ENCODE measurements around the gene MED29. TPM values are rescaled to one million over a fixed set of nuclear protein-coding genes. Genes with fewer than 3 reads are reported as not detected.

Gene MED29
- total and polyA plus RNA-seq, 2 of the 13 experiments (the other 11 are each of a cell fraction or from before 2014, with no cell fraction given): 14.0 to 19.7 TPM

DNA sequence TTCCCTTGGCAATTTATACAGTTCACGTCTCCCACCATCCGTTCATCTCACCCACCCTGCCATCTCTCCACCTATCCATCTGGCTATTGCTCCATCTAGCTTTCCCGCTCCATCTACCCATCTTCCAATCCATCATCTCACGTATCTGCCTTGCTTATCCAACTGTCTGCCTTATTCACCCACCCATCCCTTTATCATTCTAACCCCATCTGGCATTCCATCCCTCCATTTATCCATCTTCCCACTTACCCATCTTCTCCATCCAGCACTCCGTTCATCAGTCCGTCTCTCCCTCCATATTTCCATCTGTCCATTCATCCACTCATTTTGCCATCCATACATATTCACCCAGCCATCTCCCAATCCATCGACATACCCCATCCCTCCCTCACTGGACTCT is 34.6 kb downstream of the MED29 start (continued):
- TF ChIP-seq, protein P1, sequence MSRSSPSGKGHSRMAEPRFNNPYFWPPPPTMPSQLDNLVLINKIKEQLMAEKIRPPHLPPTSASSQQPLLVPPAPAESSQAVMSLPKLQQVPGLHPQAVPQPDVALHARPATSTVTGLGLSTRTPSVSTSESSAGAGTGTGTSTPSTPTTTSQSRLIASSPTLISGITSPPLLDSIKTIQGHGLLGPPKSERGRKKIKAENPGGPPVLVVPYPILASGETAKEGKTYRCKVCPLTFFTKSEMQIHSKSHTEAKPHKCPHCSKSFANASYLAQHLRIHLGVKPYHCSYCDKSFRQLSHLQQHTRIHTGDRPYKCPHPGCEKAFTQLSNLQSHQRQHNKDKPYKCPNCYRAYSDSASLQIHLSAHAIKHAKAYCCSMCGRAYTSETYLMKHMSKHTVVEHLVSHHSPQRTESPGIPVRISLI (CRISPR knock-in tag; IDR thresholded peaks at IDR 0.05; ENCODE audit: borderline replicate concordance): no peak
- no peak for TF ChIP-seq ZNF350 (CRISPR knock-in tag; IDR thresholded peaks at IDR 0.05; ENCODE audit: borderline replicate concordance, low read depth)
- TF ChIP-seq SNAPC2 (CRISPR knock-in tag; IDR thresholded peaks at IDR 0.05): no peak
- TF ChIP-seq, protein P2, sequence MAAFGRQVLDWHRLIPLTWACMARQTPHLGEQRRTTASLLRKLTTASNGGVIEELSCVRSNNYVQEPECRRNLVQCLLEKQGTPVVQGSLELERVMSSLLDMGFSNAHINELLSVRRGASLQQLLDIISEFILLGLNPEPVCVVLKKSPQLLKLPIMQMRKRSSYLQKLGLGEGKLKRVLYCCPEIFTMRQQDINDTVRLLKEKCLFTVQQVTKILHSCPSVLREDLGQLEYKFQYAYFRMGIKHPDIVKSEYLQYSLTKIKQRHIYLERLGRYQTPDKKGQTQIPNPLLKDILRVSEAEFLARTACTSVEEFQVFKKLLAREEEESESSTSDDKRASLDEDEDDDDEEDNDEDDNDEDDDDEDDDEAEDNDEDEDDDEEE (CRISPR knock-in tag; IDR thresholded peaks at IDR 0.05): no peak
- TF ChIP-seq HMG20A (CRISPR knock-in tag; IDR thresholded peaks at IDR 0.05; ENCODE audit: borderline replicate concordance): no peak
- TF ChIP-seq ESRRA (CRISPR knock-in tag; IDR thresholded peaks at IDR 0.05; ENCODE audit: low read depth): no peak
- TF ChIP-seq, protein P3, sequence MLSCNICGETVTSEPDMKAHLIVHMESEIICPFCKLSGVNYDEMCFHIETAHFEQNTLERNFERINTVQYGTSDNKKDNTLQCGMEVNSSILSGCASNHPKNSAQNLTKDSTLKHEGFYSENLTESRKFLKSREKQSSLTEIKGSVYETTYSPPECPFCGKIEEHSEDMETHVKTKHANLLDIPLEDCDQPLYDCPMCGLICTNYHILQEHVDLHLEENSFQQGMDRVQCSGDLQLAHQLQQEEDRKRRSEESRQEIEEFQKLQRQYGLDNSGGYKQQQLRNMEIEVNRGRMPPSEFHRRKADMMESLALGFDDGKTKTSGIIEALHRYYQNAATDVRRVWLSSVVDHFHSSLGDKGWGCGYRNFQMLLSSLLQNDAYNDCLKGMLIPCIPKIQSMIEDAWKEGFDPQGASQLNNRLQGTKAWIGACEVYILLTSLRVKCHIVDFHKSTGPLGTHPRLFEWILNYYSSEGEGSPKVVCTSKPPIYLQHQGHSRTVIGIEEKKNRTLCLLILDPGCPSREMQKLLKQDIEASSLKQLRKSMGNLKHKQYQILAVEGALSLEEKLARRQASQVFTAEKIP (CRISPR knock-in tag; IDR thresholded peaks at IDR 0.05; ENCODE audit: borderline replicate concordance): no peak

DNA sequence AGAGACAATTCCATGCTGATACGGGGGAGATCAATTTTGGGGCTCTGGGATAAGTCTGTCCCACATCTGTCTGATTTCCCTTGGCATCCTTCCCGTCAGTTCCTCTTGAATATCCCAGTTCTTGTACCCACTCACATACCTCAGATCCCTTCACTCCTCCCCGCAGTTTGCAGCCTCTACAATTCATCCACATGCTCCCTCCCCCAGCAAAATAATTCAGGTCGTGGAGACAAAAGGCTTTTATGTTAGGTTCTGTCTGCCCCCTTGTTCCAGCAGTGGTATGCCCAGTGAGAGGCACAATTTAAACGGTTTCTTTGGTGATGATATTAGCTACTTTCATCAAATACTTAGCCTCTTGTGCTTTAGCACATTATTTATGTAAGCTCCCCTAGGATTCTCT is 35.0 kb downstream of the MED29 start:
- Histone ChIP-seq H3K9ac (ENCODE audit: insufficient read depth, low read depth, low read length) (no peak overlapping the region), H3K4me3 (replicated peaks in 1 of 3; ENCODE audit: insufficient read depth in 1 of 3, low read depth in 2 of 3, low read length in 3 of 3) (no peak overlapping the region), H3K4me1 (ENCODE audit: insufficient read depth, low read length) (peaks cover 40% of the 10 kb centered on the region), H3K27ac (ENCODE audit: extremely low read length, insufficient read depth, low read length) (no peak overlapping the region), H3K27me3 (ENCODE audit: control insufficient read depth in 1 of 2, insufficient read depth in 2 of 2, low read length in 2 of 2) (no peaks in the 10 kb centered on the region), H2AFZ (ENCODE audit: low read length) (no peak overlapping the region), H4K20me1 (ENCODE audit: insufficient read depth, low read length) (no peaks in the 10 kb centered on the region), H3K79me2 (ENCODE audit: insufficient read depth, low read length) (no peaks in the 10 kb centered on the region), H3K4me2 (ENCODE audit: low read depth, low read length) (no peak overlapping the region), H3K9me3 (ENCODE audit: low read length) (no peaks in the 10 kb centered on the region), H3K36me3 (replicated peaks in 1 of 2; ENCODE audit: control insufficient read depth in 1 of 2, insufficient read depth in 2 of 2, low read length in 2 of 2) (peaks cover 0 to 4% of the 10 kb centered on the region in 2 experiments; a peak in 1 of 5 replicates)
- ATAC-seq (no peak), FAIRE-seq (no peak), DNase-seq (ENCODE audit: low spot score) (no peak)
- 65% methylated on average over 5 of the region's 5 CpGs for WGBS (ENCODE audit: low lambda C conversion rate)
- ChIA-PET POLR2A (interaction anchor here (2.7 to 5.7 kb wide), 2 partner anchors 9 to 14 kb away, joined by 18 to 44 read pairs; partner anchors contain the start of genes PLEKHG2 and RPS16), CTCF (ENCODE audit: low intra/inter-chr PET ratio, low total read pairs) (no interaction called here)
- intact Hi-C loops (cut with micrococcal nuclease; ENCODE audit: unreplicated experiment) (no loop called here), in situ Hi-C loops (cut with HindIII; ENCODE audit: extremely low pct_ligation_motif_present, low pct_unique_long_range_greater_than_20kb) (no loop called here)
- TF ChIP-seq MATR3 (CRISPR knock-in tag; IDR thresholded peaks at IDR 0.05) (no peak), ZNF75D (CRISPR knock-in tag; IDR thresholded peaks at IDR 0.05; ENCODE audit: borderline replicate concordance) (no peak), ZIK1 (CRISPR knock-in tag; IDR thresholded peaks at IDR 0.05; ENCODE audit: borderline replicate concordance, low read depth) (no peak), PAWR (CRISPR knock-in tag; IDR thresholded peaks at IDR 0.05; ENCODE audit: borderline replicate concordance) (no peak), CENPX (CRISPR knock-in tag; IDR thresholded peaks at IDR 0.05) (no peak)
- TF ChIP-seq, protein P4, sequence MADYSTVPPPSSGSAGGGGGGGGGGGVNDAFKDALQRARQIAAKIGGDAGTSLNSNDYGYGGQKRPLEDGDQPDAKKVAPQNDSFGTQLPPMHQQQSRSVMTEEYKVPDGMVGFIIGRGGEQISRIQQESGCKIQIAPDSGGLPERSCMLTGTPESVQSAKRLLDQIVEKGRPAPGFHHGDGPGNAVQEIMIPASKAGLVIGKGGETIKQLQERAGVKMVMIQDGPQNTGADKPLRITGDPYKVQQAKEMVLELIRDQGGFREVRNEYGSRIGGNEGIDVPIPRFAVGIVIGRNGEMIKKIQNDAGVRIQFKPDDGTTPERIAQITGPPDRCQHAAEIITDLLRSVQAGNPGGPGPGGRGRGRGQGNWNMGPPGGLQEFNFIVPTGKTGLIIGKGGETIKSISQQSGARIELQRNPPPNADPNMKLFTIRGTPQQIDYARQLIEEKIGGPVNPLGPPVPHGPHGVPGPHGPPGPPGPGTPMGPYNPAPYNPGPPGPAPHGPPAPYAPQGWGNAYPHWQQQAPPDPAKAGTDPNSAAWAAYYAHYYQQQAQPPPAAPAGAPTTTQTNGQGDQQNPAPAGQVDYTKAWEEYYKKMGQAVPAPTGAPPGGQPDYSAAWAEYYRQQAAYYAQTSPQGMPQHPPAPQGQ (CRISPR knock-in tag; IDR thresholded peaks at IDR 0.05; ENCODE audit: borderline replicate concordance): no peak
- BruUV-seq (replicated peaks): TSS peak; percentile 31

Measured in HepG2 (cell line).